BJ (cell line): Measurements from ENCODE around the gene TMEM116. TPM values are rescaled to one million over a fixed set of nuclear protein-coding genes. Genes with fewer than 3 reads are reported as not detected.

Experiments used
- CTCF ChIA-PET: fragments of 350-600 bp; formaldehyde crosslinking; extraction: SDS; loops from one replicate; lab custom pipeline; 2021; ENCODE audit warnings: antibody characterized with exemption, inconsistent platforms; lab: Yijun Ruan, JAX
- POLR2A ChIA-PET: fragments of 300-600 bp; sonication (Branson Sonifier 250); formaldehyde crosslinking; extraction: SDS; loops from one replicate; lab custom pipeline; 2021; ENCODE audit warnings: antibody characterized with exemption; lab: Charles Lee
- DNase-seq: peaks from one replicate; pipeline ENCODE4 v3.0.0-alpha.2; 2011; ENCODE audit warnings: low read depth
- H3K27me3 ChIP-seq: 2 replicates; pipeline ENCODE4 v1.6.0; 2011; ENCODE audit warnings: low read length; ENCODE audit not compliant: control insufficient read depth, insufficient read depth
- H3K36me3 ChIP-seq: 2 replicates; pipeline ENCODE4 v1.5.1; 2011; ENCODE audit warnings: low read length; ENCODE audit not compliant: control insufficient read depth, insufficient read depth
- H3K4me3 ChIP-seq: 2 replicates; pipeline ENCODE4 v1.5.1; 2011; ENCODE audit warnings: low read depth, mild to moderate bottlenecking, control low read depth, low read length
- CTCF ChIP-seq: IDR thresholded peaks from 2 replicates; pipeline ENCODE4 v1.5.1; 2011; ENCODE audit warnings: low read depth, mild to moderate bottlenecking, control low read depth, inconsistent platforms, low read length, moderate library complexity; ENCODE audit not compliant: insufficient read depth
- polyA plus RNA-seq: library from polyadenylated mRNA; depleted of rRNA; stranded (reverse); fragments of >200 nt; gene quantifications from 2 replicates; pipeline ENCODE4 v1.2.3, GENCODE V29; 2011

TMEM116 gene
- polyA plus RNA-seq, 1 experiment: 16.6 TPM

GRCh38 chr12:111981987-111982386 is 31.0 kb downstream of the TMEM116 start:
- H3K4me3 ChIP-seq: no peak overlapping the region
- no peaks in the 10 kb centered on the region for H3K27me3 ChIP-seq
- CTCF ChIA-PET: no interaction called here
- TF ChIP-seq CTCF: no peak
- POLR2A ChIA-PET: no interaction called here
- H3K36me3 ChIP-seq: no peaks in the 10 kb centered on the region
- no peak for DNase-seq

- CTCF ChIA-PET: interaction anchor here (1.0 kb wide), 1 partner anchor 25 kb away, joined by 3 read pairs; no protein-coding TSS in a partner anchor
- no peak for DNase-seq
- TF ChIP-seq CTCF: no peak
- Histone ChIP-seq H3K4me3 (no peak overlapping the region), H3K27me3 (no peaks in the 10 kb centered on the region), H3K36me3 (no peaks in the 10 kb centered on the region)
- POLR2A ChIA-PET: no interaction called here
These were observed 32.4 kb downstream of the TMEM116 start for GRCh38 chr12:111980598-111980997.

- no peaks in the 10 kb centered on the region for H3K36me3 ChIP-seq
- no peak for DNase-seq
- no peak for TF ChIP-seq CTCF
- H3K4me3 ChIP-seq: no peak overlapping the region
- POLR2A ChIA-PET: no interaction called here
- H3K27me3 ChIP-seq: no peaks in the 10 kb centered on the region
- CTCF ChIA-PET: interaction anchor here (1.5 kb wide), 1 partner anchor 35 kb away, joined by 3 read pairs; the partner anchor contains the start of genes ERP29 and TMEM116
These were observed 34.4 kb downstream of the TMEM116 start for GRCh38 chr12:111978545-111978944.

- no peak overlapping the region for H3K4me3 ChIP-seq
- ChIA-PET POLR2A (no interaction called here), CTCF (interaction anchor here (1.5 kb wide), 1 partner anchor 36 kb away, joined by 3 read pairs; the partner anchor contains the start of genes ERP29 and TMEM116)
- no peak for TF ChIP-seq CTCF
- no peaks in the 10 kb centered on the region for H3K36me3 ChIP-seq
- DNase-seq: no peak
- H3K27me3 ChIP-seq: no peaks in the 10 kb centered on the region
These were observed 36.1 kb downstream of the TMEM116 start for GRCh38 chr12:111976860-111977259.

- H3K4me3 ChIP-seq: no peak overlapping the region
- DNase-seq: no peak
- CTCF ChIA-PET: interaction anchor here (1.3 kb wide), 2 partner anchors 10 to 156 kb away, joined by 3 to 4 read pairs; no protein-coding TSS in a partner anchor
- H3K36me3 ChIP-seq: no peaks in the 10 kb centered on the region
- POLR2A ChIA-PET: no interaction called here
- H3K27me3 ChIP-seq: no peaks in the 10 kb centered on the region
- no peak for TF ChIP-seq CTCF
These were observed 36.7 kb downstream of the TMEM116 start for GRCh38 chr12:111976291-111976690.
